ENCODE measurements around the gene VPS26B.

DNA sequence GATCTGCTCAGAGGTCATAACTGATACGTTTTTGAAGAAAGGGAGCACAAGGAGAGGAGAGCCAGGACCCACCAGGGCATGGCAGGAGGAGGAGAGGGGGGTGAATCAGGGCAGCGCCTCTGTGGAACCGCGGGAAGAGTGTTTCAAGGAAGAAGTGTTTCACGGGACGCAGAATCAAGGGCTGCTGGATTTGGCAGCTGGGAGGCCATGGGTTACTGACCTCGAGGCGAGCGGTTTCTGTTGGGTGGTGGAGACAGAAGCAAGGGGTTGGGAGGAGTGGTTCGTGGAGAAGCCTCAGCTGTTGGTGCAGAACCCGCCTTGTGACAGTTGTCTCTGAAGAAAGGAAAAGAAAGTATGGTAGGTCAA lies 13.1 kb downstream of the VPS26B start:
- TF ChIP-seq, protein P1, sequence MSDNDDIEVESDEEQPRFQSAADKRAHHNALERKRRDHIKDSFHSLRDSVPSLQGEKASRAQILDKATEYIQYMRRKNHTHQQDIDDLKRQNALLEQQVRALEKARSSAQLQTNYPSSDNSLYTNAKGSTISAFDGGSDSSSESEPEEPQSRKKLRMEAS (IDR thresholded peaks at IDR 0.05), result no peak
- TF ChIP-seq YY1 (IDR thresholded peaks at IDR 0.05; ENCODE audit: low read depth), result no peak

All from Ishikawa (cell line).